Psoas muscle (tissue), 8 donors: Measurements from ENCODE around the gene RTL1. TPM values are rescaled to one million over a fixed set of nuclear protein-coding genes. Genes with fewer than 3 reads are reported as not detected.

Source experiments
- ATAC-seq, 4 donors: fragments of 200-7000 bp; cut with Tn5 transposase; one replicate each; pipeline ENCODE4 v1.9.1; 2020; ENCODE audit warnings: moderate library complexity in 3 of 4, mild to moderate bottlenecking in 2 of 4
- DNase-seq, 2 donors: peaks; one replicate each; pipeline ENCODE4 v3.0.0-alpha.2; 2020
- H3K27ac ChIP-seq: fragments of 200-600 bp; one replicate; pipeline ENCODE4 v1.8.0; 2022
- H3K27me3 ChIP-seq, 3 donors: fragments of 200-600 bp in 1 of 3; one replicate each; pipeline versions ENCODE4 v1.6.1 to v1.8.0; 2013 to 2022; ENCODE audit warnings: low read length in 2 of 3, mild to moderate bottlenecking in 2 of 3, moderate library complexity in 1 of 3; ENCODE audit not compliant: insufficient read depth in 3 of 3
- H3K36me3 ChIP-seq, 2 donors: fragments of 200-600 bp in 1 of 2; one replicate each; pipeline versions ENCODE4 v1.6.1 to v1.8.0; 2013 to 2022; ENCODE audit warnings: low read depth in 1 of 2, mild to moderate bottlenecking in 1 of 2, moderate library complexity in 1 of 2; ENCODE audit not compliant: insufficient read depth in 1 of 2
- H3K4me1 ChIP-seq: fragments of 200-600 bp; one replicate; pipeline ENCODE4 v1.8.0; 2022
- H3K4me3 ChIP-seq: fragments of 200-600 bp; one replicate; pipeline ENCODE4 v1.8.0; 2022; ENCODE audit warnings: mild to moderate bottlenecking
- H3K9me3 ChIP-seq: fragments of 200-600 bp; one replicate; pipeline ENCODE4 v1.8.0; 2022
- WGBS, 3 donors: extraction: QIAGEN DNeasy Blood & Tissue Kit; methylation state at CpG; one replicate each; pipeline versions ENCODE4 v1.1.6 to v1.1.7; 2013; 5-methylcytosine and 5-hydroxymethylcytosine counted together
- intact Hi-C, 2 donors: fragments of 100-400 bp; cut with DNase I; formaldehyde crosslinking; loops; one replicate each; pipeline versions ENCODE4 v1.11.0 to v1.14.2; 2022
- polyA plus RNA-seq, 3 donors: library from polyadenylated mRNA; stranded (reverse); fragments of 200-250 nt; gene quantifications; one replicate each; pipeline ENCODE4 v1.2.3, GENCODE V29; 2013
- total RNA-seq, 4 donors: library from RNA; stranded (reverse); fragmentation: NEBNext Ultra II Directional in 2 of 4; extraction: Animal tissue kit (Norgen Biotek cat#: 25700) in 2 of 4; gene quantifications; one replicate each; pipeline versions ENCODE4 v1.2.1 to v1.2.4, GENCODE V29; 2021 to 2023
- TF ChIP-seq, protein P1 (sequence below): fragments of 200-600 bp; IDR thresholded peaks from one replicate; pipeline ENCODE4 v1.8.0; 2022; ENCODE audit warnings: antibody characterized with exemption
- donor health status: healthy with polysubstance abuse.
- donor health status: DM: no; HTN: no; CAD: no; lungs with moderate emphysema.
- donor health status: Bipolar disorder and iron deficiency.
- donor health status: healthy.
- donor health status: DM: yes; HTN: yes; CAD: no.
- donor health status: DM: no; HTN: no; CAD: no.
- donor health status: DM: no; HTN: no; CAD: no.
- donor health status: DM: yes; HTN: yes; CAD: no.

The RTL1 gene
- total and polyA plus RNA-seq, 7 donors, result 0.01 TPM; not detected in 6

- TF ChIP-seq, protein P1, sequence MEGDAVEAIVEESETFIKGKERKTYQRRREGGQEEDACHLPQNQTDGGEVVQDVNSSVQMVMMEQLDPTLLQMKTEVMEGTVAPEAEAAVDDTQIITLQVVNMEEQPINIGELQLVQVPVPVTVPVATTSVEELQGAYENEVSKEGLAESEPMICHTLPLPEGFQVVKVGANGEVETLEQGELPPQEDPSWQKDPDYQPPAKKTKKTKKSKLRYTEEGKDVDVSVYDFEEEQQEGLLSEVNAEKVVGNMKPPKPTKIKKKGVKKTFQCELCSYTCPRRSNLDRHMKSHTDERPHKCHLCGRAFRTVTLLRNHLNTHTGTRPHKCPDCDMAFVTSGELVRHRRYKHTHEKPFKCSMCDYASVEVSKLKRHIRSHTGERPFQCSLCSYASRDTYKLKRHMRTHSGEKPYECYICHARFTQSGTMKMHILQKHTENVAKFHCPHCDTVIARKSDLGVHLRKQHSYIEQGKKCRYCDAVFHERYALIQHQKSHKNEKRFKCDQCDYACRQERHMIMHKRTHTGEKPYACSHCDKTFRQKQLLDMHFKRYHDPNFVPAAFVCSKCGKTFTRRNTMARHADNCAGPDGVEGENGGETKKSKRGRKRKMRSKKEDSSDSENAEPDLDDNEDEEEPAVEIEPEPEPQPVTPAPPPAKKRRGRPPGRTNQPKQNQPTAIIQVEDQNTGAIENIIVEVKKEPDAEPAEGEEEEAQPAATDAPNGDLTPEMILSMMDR, result no peak
- H3K9me3 ChIP-seq, result no peaks in the 10 kb centered on the region
- H3K36me3 ChIP-seq, result no peaks in the 10 kb centered on the region
- intact Hi-C loops, result no loop called here
- DNase-seq, result peak in 1 of 2 donors; percentile 26
- no peak overlapping the region for H3K27ac ChIP-seq
- 90 to 93% (median 90%) methylated on average over 13 of the region's 13 CpGs for WGBS, 3 donors
- H3K27me3 ChIP-seq, result peaks cover 0 to 5% (median 3%) of the 10 kb centered on the region in 3 donors
- H3K4me1 ChIP-seq, result no peaks in the 10 kb centered on the region
- no peak for ATAC-seq
- no peak overlapping the region for H3K4me3 ChIP-seq
Observed at GRCh38 chr14:100891501-100892445, 11.7 kb downstream of the RTL1 start.

DNA sequence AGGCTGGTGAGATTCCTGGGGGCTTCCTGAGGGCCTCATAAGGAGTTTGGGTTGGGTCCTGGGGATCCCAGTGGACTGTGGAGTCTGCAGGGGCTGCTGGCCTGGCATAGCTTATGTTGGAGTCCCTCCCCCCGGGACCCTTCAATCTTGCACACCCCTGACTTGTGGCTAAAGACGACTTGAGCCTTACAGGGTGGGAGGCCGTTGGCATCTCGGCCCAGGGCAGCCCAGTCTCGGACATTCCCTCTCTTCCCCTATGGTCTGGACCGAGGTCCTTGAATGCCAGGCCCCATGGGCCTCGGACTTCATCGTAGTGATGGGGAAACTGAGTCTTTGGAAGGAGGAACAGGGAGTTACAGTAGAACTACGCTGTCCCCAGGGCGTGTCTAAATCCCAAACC is 12.5 kb downstream of the RTL1 start:
- TF ChIP-seq, protein P1, result no peak
- H3K36me3 ChIP-seq, result no peaks in the 10 kb centered on the region
- H3K4me1 ChIP-seq, result no peaks in the 10 kb centered on the region
- H3K9me3 ChIP-seq, result no peaks in the 10 kb centered on the region
- H3K4me3 ChIP-seq, result no peak overlapping the region
- intact Hi-C loops, result no loop called here
- peak in 1 of 2 donors; percentile 15 for DNase-seq
- no peak for ATAC-seq
- WGBS, 3 donors, result 87 to 91% (median 89%) methylated on average over 10 of the region's 10 CpGs
- H3K27ac ChIP-seq, result no peak overlapping the region
- H3K27me3 ChIP-seq, result peaks cover 0 to 3% (median under 1%) of the 10 kb centered on the region in 3 donors

DNA sequence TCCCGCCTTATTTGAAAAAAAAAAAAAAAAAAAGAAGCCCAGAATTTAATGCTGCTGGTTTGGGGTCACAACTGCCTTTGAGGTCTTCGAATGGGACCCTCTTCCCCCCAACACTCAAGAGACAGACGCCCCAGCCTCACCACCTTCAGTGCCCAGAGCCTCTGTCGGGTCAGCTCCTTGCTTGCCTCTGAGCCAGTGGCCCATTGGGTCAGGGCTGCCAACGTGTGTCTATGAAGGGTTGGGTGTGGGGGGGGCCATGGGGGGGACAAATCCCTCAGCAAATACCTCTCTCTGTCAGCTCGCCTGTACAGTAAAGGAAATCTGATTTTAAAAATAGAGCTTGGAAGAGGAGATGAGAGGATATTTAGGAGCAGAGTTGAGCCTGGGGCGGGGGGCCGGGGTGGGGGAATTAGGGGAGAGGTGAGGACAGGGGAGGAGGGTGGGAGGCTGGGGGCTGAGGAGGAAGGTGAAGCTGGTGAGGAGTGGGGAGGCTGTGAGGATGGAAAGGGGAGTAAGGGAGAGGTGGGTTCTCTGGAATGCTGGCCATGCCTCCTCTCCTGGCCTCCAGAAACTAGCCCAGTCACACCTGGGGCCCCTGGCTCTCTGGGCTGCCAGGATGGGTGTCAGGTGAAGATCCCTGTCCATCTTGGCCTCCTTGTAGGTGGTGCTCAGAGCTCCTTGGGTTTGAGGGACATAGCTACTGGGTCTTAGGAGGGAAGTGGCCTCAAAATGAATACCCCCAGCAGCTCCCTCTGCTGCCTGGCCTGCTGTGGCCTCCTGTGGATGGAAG is 13.3 kb downstream of the RTL1 start:
- TF ChIP-seq, protein P1, result no peak
- Histone ChIP-seq H3K4me3 (no peak overlapping the region), H3K4me1 (no peaks in the 10 kb centered on the region), H3K27me3 (peaks cover 0 to 5% (median 3%) of the 10 kb centered on the region in 3 donors), H3K27ac (no peak overlapping the region), H3K9me3 (no peaks in the 10 kb centered on the region), H3K36me3 (no peaks in the 10 kb centered on the region)
- intact Hi-C loops, result no loop called here
- peak in 1 of 2 donors; percentile 26 for DNase-seq
- 81 to 88% (median 83%) methylated on average over 8 of the region's 8 CpGs for WGBS, 3 donors
- ATAC-seq, result no peak

DNA sequence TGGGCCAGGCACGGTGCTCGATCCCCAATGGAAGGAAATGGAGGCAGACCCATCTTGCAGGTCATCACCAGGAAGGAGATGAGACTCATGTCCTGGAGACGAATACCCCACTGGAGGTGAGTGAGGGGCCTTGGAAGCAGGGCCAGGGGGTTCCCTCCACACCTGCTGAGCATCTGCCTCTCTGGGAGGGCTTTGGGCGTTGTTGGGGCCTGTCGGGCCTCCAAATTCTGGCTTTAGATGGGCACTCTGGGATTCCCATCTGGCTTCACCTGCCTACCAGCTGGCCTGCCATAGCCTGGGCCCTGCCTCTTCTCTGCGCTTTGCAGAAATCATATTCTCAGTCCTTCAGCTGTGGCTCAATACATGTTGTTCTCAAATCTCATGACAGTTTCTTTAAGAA is 13.9 kb downstream of the RTL1 start:
- Histone ChIP-seq H3K27me3 (peaks cover 0 to 5% (median 4%) of the 10 kb centered on the region in 3 donors), H3K9me3 (no peaks in the 10 kb centered on the region), H3K4me3 (no peak overlapping the region), H3K27ac (no peak overlapping the region), H3K36me3 (no peaks in the 10 kb centered on the region), H3K4me1 (no peaks in the 10 kb centered on the region)
- TF ChIP-seq, protein P1, result no peak
- WGBS, 3 donors, result 86 to 93% (median 86%) methylated on average over 6 of the region's 6 CpGs
- ATAC-seq, result no peak
- intact Hi-C loops, result no loop called here
- DNase-seq, result peak in 1 of 2 donors; percentile 19
